AG04450 (cell line): Measurements from ENCODE around the gene POFUT1. TPM values are rescaled to one million over a fixed set of nuclear protein-coding genes. Genes with fewer than 3 reads are reported as not detected.

ENCODE experiments used
- CTCF ChIA-PET: fragments of 300-600, 350-600 bp; formaldehyde crosslinking; extraction: SDS; loops from one replicate; lab custom pipeline; 2022; ENCODE audit warnings: antibody characterized with exemption, inconsistent platforms; lab: Charles Lee
- POLR2A ChIA-PET: fragments of 350-600 bp; formaldehyde crosslinking; extraction: SDS; loops from one replicate; lab custom pipeline; 2021; ENCODE audit warnings: antibody characterized with exemption, inconsistent platforms; lab: Yijun Ruan, JAX
- DNase-seq: peaks from one replicate; pipeline ENCODE4 v3.0.0-alpha.2; 2011; ENCODE audit warnings: low read depth, low spot score
- H3K27ac ChIP-seq: one replicate; pipeline ENCODE4 v1.5.1; 2012; ENCODE audit warnings: low read depth, low read length, control low read depth
- H3K27me3 ChIP-seq: one replicate; pipeline ENCODE4 v1.6.0; 2012; ENCODE audit warnings: low read length; ENCODE audit not compliant: control insufficient read depth, insufficient read depth
- H3K4me3 ChIP-seq: 2 replicates; pipeline ENCODE4 v1.5.1; 2011; ENCODE audit warnings: mild to moderate bottlenecking, low read depth, low read length, control low read depth
- H3K9me3 ChIP-seq: 2 replicates; pipeline ENCODE4 v1.5.1; 2012; ENCODE audit warnings: low read length; ENCODE audit not compliant: control insufficient read depth, insufficient read depth
- polyA plus RNA-seq: library from polyadenylated mRNA; depleted of rRNA; stranded (reverse); fragments of >200 nt; gene quantifications from 2 replicates; pipeline ENCODE4 v1.2.3, GENCODE V29; 2011
- TF ChIP-seq, protein P1 (sequence below): IDR thresholded peaks from 2 replicates; pipeline ENCODE4 v1.5.1; 2011; ENCODE audit warnings: low read depth, low read length, control low read depth, inconsistent platforms

The POFUT1 gene
- polyA plus RNA-seq, 1 experiment, result 40.2 TPM

DNA sequence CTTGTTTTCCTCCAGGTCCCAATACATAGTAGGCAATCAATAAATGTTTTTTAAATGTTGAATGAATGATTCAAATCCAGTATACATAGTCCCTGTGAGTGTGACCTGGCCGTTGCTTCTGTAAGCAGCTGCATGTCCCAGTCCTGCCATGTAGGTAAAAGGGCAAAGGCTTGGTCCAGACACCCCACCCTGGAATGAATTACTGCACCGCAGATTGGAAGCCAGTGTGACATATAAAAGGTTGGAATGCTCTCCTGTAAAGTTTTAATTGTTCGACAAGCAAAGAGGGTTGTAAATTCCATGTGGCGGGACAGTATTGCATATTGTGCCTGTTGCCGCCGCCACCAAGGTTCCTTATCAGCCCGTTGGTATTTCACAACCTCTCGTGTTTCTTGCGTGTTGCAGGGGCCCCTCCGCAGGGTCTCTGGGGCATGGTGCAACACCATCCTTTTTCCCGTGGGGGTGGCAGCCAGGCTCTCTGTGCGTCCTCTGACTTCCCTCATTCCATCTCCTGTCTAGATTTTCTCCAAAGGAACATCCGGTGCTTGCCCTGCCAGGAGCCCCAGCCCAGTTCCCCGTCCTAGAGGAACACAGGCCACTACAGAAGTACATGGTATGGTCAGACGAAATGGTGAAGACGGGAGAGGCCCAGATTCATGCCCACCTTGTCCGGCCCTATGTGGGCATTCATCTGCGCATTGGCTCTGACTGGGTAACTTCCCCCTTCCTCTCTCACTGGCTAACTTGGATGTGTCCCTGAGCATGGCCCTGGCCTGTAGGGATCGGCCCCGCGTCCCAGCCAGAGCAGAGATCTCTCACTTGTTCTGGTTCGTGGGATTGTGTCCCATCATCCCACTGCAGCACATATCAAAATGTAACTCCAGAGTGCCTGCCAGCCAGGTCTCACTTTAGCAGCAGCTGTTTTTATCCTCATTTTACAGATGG is 20.3 kb downstream of the POFUT1 start:
- TF ChIP-seq, protein P1, sequence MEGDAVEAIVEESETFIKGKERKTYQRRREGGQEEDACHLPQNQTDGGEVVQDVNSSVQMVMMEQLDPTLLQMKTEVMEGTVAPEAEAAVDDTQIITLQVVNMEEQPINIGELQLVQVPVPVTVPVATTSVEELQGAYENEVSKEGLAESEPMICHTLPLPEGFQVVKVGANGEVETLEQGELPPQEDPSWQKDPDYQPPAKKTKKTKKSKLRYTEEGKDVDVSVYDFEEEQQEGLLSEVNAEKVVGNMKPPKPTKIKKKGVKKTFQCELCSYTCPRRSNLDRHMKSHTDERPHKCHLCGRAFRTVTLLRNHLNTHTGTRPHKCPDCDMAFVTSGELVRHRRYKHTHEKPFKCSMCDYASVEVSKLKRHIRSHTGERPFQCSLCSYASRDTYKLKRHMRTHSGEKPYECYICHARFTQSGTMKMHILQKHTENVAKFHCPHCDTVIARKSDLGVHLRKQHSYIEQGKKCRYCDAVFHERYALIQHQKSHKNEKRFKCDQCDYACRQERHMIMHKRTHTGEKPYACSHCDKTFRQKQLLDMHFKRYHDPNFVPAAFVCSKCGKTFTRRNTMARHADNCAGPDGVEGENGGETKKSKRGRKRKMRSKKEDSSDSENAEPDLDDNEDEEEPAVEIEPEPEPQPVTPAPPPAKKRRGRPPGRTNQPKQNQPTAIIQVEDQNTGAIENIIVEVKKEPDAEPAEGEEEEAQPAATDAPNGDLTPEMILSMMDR, result no peak
- ChIA-PET POLR2A (no interaction called here), CTCF (no interaction called here)
- H3K27me3 ChIP-seq, result no peaks in the 10 kb centered on the region
- no peaks in the 10 kb centered on the region; the same call in 1 of the 2 replicates for H3K9me3 ChIP-seq
- DNase-seq, result no peak
- H3K27ac ChIP-seq, result no peak overlapping the region
- no peak overlapping the region for H3K4me3 ChIP-seq

DNA sequence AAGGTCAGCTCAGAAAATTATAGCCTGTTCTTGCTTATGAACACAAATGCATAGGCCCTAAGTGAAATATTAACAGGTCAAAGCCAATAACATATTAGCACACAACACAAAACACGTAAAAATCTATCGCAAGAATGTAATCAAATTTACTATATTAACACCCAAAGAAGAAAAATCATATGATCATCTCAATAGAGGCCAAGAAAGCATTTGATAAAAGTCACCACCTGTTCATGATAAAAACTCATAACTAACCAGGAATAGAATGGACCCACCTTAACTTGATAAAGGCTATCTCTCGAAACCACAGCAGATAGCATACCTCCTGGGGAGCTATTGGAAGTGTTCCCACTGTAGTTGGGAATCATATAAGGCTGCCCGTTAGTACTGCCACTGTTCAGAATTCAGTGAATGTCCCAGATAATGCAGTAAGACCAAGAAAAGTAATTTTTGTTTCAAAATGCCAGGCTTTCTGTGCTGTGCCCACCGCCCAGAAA is 21.6 kb downstream of the POFUT1 start:
- Histone ChIP-seq H3K27me3 (no peaks in the 10 kb centered on the region), H3K9me3 (no peaks in the 10 kb centered on the region; the same call in 1 of the 2 replicates), H3K27ac (no peak overlapping the region), H3K4me3 (no peak overlapping the region)
- ChIA-PET CTCF (no interaction called here), POLR2A (no interaction called here)
- no peak for DNase-seq
- TF ChIP-seq, protein P1, result no peak

DNA sequence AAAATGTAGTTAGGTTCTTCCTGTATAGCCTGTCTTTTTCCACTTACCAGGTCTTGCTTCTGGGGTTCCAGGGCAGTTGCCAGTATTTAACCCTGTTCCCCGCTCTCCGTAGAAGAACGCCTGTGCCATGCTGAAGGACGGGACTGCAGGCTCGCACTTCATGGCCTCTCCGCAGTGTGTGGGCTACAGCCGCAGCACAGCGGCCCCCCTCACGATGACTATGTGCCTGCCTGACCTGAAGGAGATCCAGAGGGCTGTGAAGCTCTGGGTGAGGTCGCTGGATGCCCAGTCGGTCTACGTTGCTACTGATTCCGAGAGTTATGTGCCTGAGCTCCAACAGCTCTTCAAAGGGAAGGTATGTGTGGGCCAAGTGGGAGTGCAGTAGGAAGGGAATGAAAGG is 23.0 kb downstream of the POFUT1 start:
- POLR2A ChIA-PET, result no interaction called here
- DNase-seq, result no peak
- Histone ChIP-seq H3K27me3 (no peaks in the 10 kb centered on the region), H3K27ac (no peak overlapping the region), H3K4me3 (no peak overlapping the region), H3K9me3 (no peaks in the 10 kb centered on the region; the same call in 1 of the 2 replicates)
- CTCF ChIA-PET, result no interaction called here
- TF ChIP-seq, protein P1, result no peak

DNA sequence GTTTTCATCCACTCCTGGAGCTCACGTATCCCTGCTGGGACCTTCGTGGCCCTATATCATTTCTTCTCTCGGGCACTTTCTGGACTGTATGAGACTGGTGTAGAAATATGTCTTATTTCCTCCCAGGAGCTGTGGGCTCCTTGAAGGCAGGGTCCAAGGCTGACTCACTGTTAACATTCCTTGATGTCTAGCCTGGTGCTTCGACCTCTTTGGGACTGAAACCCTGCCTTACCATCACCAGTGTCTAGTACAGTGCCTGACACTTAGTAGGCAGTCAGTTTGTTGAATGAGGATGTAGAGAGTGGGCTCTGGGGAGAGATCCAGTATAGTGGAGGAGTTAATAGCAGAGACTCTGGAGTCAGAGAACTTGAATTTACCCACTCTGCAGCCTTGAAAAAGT is 23.6 kb downstream of the POFUT1 start:
- no peak for DNase-seq
- TF ChIP-seq, protein P1, result no peak
- no peaks in the 10 kb centered on the region for H3K27me3 ChIP-seq
- H3K27ac ChIP-seq, result no peak overlapping the region
- no peaks in the 10 kb centered on the region; the same call in 1 of the 2 replicates for H3K9me3 ChIP-seq
- no peak overlapping the region for H3K4me3 ChIP-seq
- POLR2A ChIA-PET, result no interaction called here
- CTCF ChIA-PET, result no interaction called here

DNA sequence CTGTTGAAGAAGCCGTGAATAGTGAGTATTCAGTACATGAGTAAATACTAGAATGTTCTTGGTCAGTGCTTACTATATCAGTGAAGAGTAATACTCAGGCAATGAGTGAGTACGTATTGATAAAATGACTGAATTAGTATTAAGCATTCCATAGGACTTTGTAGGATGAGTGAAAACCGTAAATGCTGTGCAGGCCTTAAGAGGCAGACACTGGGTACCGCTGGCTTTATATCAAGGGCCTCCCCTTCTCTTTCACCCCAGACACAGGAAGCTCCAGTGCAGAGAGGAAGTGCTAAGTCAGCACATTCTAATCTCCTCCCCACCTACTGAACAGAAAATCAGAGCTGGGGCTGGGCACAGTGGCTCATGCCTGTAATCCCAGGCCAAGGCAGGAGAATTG is 24.2 kb downstream of the POFUT1 start:
- H3K27me3 ChIP-seq, result no peaks in the 10 kb centered on the region
- H3K4me3 ChIP-seq, result no peak overlapping the region
- no peak overlapping the region for H3K27ac ChIP-seq
- ChIA-PET CTCF (no interaction called here), POLR2A (interaction anchor here (0.7 kb wide), 1 partner anchor 306 kb away, joined by 4 read pairs; no protein-coding TSS in a partner anchor)
- no peaks in the 10 kb centered on the region; the same call in 1 of the 2 replicates for H3K9me3 ChIP-seq
- no peak for DNase-seq
- TF ChIP-seq, protein P1, result no peak
